IMR-90 (cell line): Measurements from ENCODE around the gene SNAPC1. TPM values are rescaled to one million over a fixed set of nuclear protein-coding genes. Genes with fewer than 3 reads are reported as not detected.

ENCODE experiments used
- ATAC-seq: fragments of 200-7000 bp; cut with Tn5 transposase; 2 replicates; pipeline ENCODE4 v1.9.1; 2020; ENCODE audit warnings: low read depth, mild to moderate bottlenecking, moderate library complexity
- BruUV-seq: library from RNA; stranded (reverse); fragments of 400-500 nt; replicated peaks from 2 replicates; lab custom pipeline; 2021; lab: Mats Ljungman, UMichigan
- CTCF ChIA-PET: fragments of 300-600 bp; formaldehyde crosslinking; extraction: SDS; loops from one replicate; lab custom pipeline; 2021; ENCODE audit warnings: antibody characterized with exemption; lab: Yijun Ruan, JAX
- POLR2A ChIA-PET: fragments of 300-600 bp; sonication (Branson Sonifier 250); formaldehyde crosslinking; loops from one replicate; lab custom pipeline; 2022; ENCODE audit warnings: antibody characterized with exemption; ENCODE audit not compliant: unreplicated experiment; lab: Charles Lee
- DNase-seq: peaks from one replicate; pipeline ENCODE4 v3.0.0; 2013
- H2AFZ ChIP-seq: replicated peaks from 2 replicates; pipeline ENCODE3; 2013; ENCODE audit warnings: low read length, mild to moderate bottlenecking; ENCODE audit not compliant: poor library complexity
- H2AK5ac ChIP-seq: 2 replicates; pipeline ENCODE4 v1.6.1; 2013; ENCODE audit warnings: low read depth, low read length, inconsistent platforms
- H2AK9ac ChIP-seq: replicated peaks from 2 replicates; pipeline ENCODE3; 2013; ENCODE audit warnings: mild to moderate bottlenecking, low read depth, low read length, moderate library complexity; ENCODE audit not compliant: poor library complexity
- H2BK120ac ChIP-seq: 2 replicates; pipeline ENCODE4 v1.6.1; 2013; ENCODE audit warnings: low read depth, low read length, inconsistent platforms
- H2BK15ac ChIP-seq: 3 replicates; pipeline ENCODE4 v1.6.1; 2013; ENCODE audit warnings: low read depth, low read length, inconsistent platforms
- H2BK20ac ChIP-seq: 2 replicates; pipeline ENCODE4 v1.6.1; 2013; ENCODE audit warnings: low read depth, mild to moderate bottlenecking, inconsistent platforms, low read length, moderate library complexity
- H2BK5ac ChIP-seq: 2 replicates; pipeline ENCODE4 v1.6.1; 2013; ENCODE audit warnings: mild to moderate bottlenecking, low read depth, low read length, inconsistent platforms; ENCODE audit not compliant: poor library complexity, severe bottlenecking
- H3K14ac ChIP-seq: replicated peaks from 2 replicates; pipeline ENCODE4 v1.6.1; 2013; ENCODE audit warnings: low read depth, low read length, inconsistent platforms
- H3K18ac ChIP-seq: 2 replicates; pipeline ENCODE4 v1.6.1; 2013; ENCODE audit warnings: low read depth, low read length, control low read depth
- H3K23ac ChIP-seq: 2 replicates; pipeline ENCODE4 v1.6.1; 2013; ENCODE audit warnings: low read depth, low read length, inconsistent platforms
- H3K27ac ChIP-seq: 2 replicates; pipeline ENCODE4 v1.5.1; 2013; ENCODE audit warnings: mild to moderate bottlenecking, control low read depth, low read length; ENCODE audit not compliant: insufficient read depth
- H3K27me3 ChIP-seq: 2 replicates; pipeline ENCODE4 v1.6.1; 2013; ENCODE audit warnings: low read length; ENCODE audit not compliant: control insufficient read depth, insufficient read depth
- H3K36me3 ChIP-seq: 2 replicates; pipeline ENCODE4 v1.6.1; 2013; ENCODE audit warnings: low read length, mixed read lengths; ENCODE audit not compliant: control insufficient read depth, insufficient read depth
- H3K4ac ChIP-seq: 2 replicates; pipeline ENCODE4 v1.6.1; 2013; ENCODE audit warnings: low read depth, low read length, inconsistent platforms
- H3K4me1 ChIP-seq: 2 replicates; pipeline ENCODE4 v1.6.1; 2013; ENCODE audit warnings: low read length, mixed read lengths; ENCODE audit not compliant: control insufficient read depth, insufficient read depth
- H3K4me2 ChIP-seq: 2 replicates; pipeline ENCODE4 v1.6.1; 2013; ENCODE audit warnings: low read depth, mild to moderate bottlenecking, control low read depth, low read length, moderate library complexity
- H3K4me3 ChIP-seq: 2 replicates; pipeline ENCODE4 v1.5.1; 2013; ENCODE audit warnings: low read depth, mild to moderate bottlenecking, control low read depth, low read length, moderate library complexity; ENCODE audit not compliant: insufficient read depth
- H3K56ac ChIP-seq: 2 replicates; pipeline ENCODE4 v1.6.1; 2013; ENCODE audit warnings: low read length, inconsistent platforms; ENCODE audit not compliant: insufficient read depth; ENCODE audit errors: extremely low read depth
- H3K79me1 ChIP-seq, 2 experiments: 2 replicates each; pipeline ENCODE4 v1.6.1; 2013; ENCODE audit warnings: low read length in 2 of 2, inconsistent platforms in 1 of 2, low read depth in 1 of 2
- H3K9ac ChIP-seq: 2 replicates; pipeline ENCODE4 v1.6.1; 2013; ENCODE audit warnings: low read depth, low read length, control low read depth
- H3K9me1 ChIP-seq: 2 replicates; pipeline ENCODE4 v1.6.1; 2013; ENCODE audit warnings: low read length, inconsistent platforms; ENCODE audit not compliant: insufficient read depth
- H3K9me3 ChIP-seq: 2 replicates; pipeline ENCODE4 v1.6.1; 2013; ENCODE audit warnings: low read length; ENCODE audit not compliant: control insufficient read depth, insufficient read depth
- H4K20me1 ChIP-seq: 2 replicates; pipeline ENCODE4 v1.6.1; 2013; ENCODE audit warnings: low read length, inconsistent platforms; ENCODE audit not compliant: insufficient read depth
- H4K5ac ChIP-seq: 2 replicates; pipeline ENCODE4 v1.6.1; 2013; ENCODE audit warnings: mild to moderate bottlenecking, low read depth, low read length, control low read depth
- H4K8ac ChIP-seq, 2 experiments: 2 replicates each; pipeline ENCODE4 v1.6.1; 2013; ENCODE audit warnings: low read depth in 2 of 2, low read length in 2 of 2, control low read depth in 1 of 2, inconsistent platforms in 1 of 2
- H4K91ac ChIP-seq: 2 replicates; pipeline ENCODE4 v1.6.1; 2013; ENCODE audit warnings: low read depth, low read length, inconsistent platforms; ENCODE audit not compliant: insufficient read depth
- CEBPB ChIP-seq: IDR thresholded peaks from 2 replicates; pipeline ENCODE4 v1.6.1; 2012; ENCODE audit warnings: low read depth, low read length, improper control_type of control experiment
- CHD1 ChIP-seq: IDR thresholded peaks from 2 replicates; pipeline ENCODE4 v1.6.1; 2012; ENCODE audit warnings: low read depth, low read length, improper control_type of control experiment
- MAFK ChIP-seq: IDR thresholded peaks from 2 replicates; pipeline ENCODE4 v1.6.1; 2012; ENCODE audit warnings: low read depth, low read length, improper control_type of control experiment
- NFE2L2 ChIP-seq: fragments of 150-350 bp; IDR thresholded peaks from 2 replicates; pipeline ENCODE4 v1.6.1; 2016; ENCODE audit warnings: low read depth, mild to moderate bottlenecking, low read length
- POLR2A ChIP-seq: IDR thresholded peaks from 2 replicates; pipeline ENCODE4 v1.6.1; 2012; ENCODE audit warnings: mild to moderate bottlenecking, low read depth, low read length
- RAD21 ChIP-seq: IDR thresholded peaks from 2 replicates; pipeline ENCODE4 v1.6.1; 2012; ENCODE audit warnings: low read length, improper control_type of control experiment
- RCOR1 ChIP-seq: IDR thresholded peaks from 2 replicates; pipeline ENCODE4 v1.6.1; 2012; ENCODE audit warnings: mild to moderate bottlenecking, low read length, improper control_type of control experiment; ENCODE audit not compliant: insufficient replicate concordance
- RFX5 ChIP-seq: IDR thresholded peaks from 2 replicates; pipeline ENCODE4 v1.8.0; 2012; ENCODE audit warnings: low read depth, mild to moderate bottlenecking, low read length, moderate library complexity
- SMC3 ChIP-seq: fragments of 150-350 bp; IDR thresholded peaks from 2 replicates; pipeline ENCODE4 v1.6.1; 2016; ENCODE audit warnings: low read depth, mild to moderate bottlenecking, antibody characterized with exemption, low read length, moderate library complexity
- WGBS, 2 experiments: methylation state at CpG; one replicate each; pipeline versions ENCODE4 v1.1.5 to v1.1.7; 2013; ENCODE audit warnings: missing lambda C conversion rate in 2 of 2; ENCODE audit not compliant: insufficient read length in 1 of 2; ENCODE audit errors: extremely low coverage in 2 of 2; 5-methylcytosine and 5-hydroxymethylcytosine counted together
- dilution Hi-C: fragments of 300-500 bp; cut with HindIII; formaldehyde crosslinking; loops from one replicate; pipeline ENCODE4 v1.14.3; 2018; ENCODE audit warnings: low sequenced_read_pairs; ENCODE audit not compliant: unreplicated experiment
- in situ Hi-C: fragments of 300-500 bp; cut with MboI; formaldehyde crosslinking; loops from 3 replicates; pipeline ENCODE4 v1.14.3; 2019; ENCODE audit warnings: low sequenced_read_pairs, inconsistent platforms, mixed read lengths
- intact Hi-C: fragments of 100-400 bp; cut with micrococcal nuclease; formaldehyde crosslinking; loops from 2 replicates; pipeline ENCODE4 v1.10.0; 2022
- polyA plus RNA-seq, 3 experiments: library from polyadenylated mRNA; depleted of rRNA; stranded (reverse); fragments of >200 nt; gene quantifications; 2 replicates each; pipeline ENCODE4 v1.2.3, GENCODE V29; 2012; ENCODE audit warnings: low replicate concordance in 1 of 3
- total RNA-seq: library from RNA; depleted of rRNA; stranded (reverse); fragments of >200 nt; gene quantifications from 2 replicates; pipeline ENCODE4 v1.2.3, GENCODE V29; 2012
- TF ChIP-seq, protein P1 (sequence below): conservative IDR thresholded peaks from 2 replicates; pipeline ENCODE4 v1.5.1; 2012; ENCODE audit warnings: mild to moderate bottlenecking, low read depth, low read length, improper control_type of control experiment

Gene SNAPC1
- total and polyA plus RNA-seq, 2 of the 4 experiments (the other 2 are of a cell fraction), result 7.7 to 9.3 TPM

DNA sequence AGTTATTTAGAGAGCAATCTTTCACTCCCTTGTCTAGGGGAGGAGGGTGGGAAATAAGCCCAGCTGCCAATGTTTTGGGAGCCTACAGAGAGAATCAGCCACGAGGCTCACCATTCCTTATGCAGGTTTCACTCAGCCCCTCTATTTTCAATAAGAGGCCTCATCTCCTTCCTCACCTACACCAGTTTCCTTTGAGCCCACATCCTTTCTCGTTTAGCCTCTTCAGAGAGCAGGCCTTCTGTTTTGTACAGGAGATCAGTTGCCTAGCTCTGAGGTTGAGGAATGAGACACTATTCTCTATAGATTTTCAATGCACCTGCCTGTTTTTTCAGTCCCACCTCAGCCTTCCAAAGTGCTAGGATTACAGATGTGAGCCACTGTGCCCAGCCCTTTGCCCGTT lies 17.9 kb downstream of the SNAPC1 start:
- intact Hi-C loops (no loop called here), dilution Hi-C loops (no loop called here), in situ Hi-C loops (no loop called here)
- no peaks in the 10 kb centered on the region for H3K27me3 ChIP-seq
- H3K4me3 ChIP-seq, result no peak overlapping the region
- H2BK20ac ChIP-seq, result no peak overlapping the region
- ChIA-PET POLR2A (no interaction called here), CTCF (no interaction called here)
- TF ChIP-seq POLR2A (no peak), SMC3 (no peak), RAD21 (no peak), MAFK (no peak), CHD1 (no peak), RCOR1 (no peak), RFX5 (no peak), CEBPB (no peak), NFE2L2 (no peak)
- TF ChIP-seq, protein P1, sequence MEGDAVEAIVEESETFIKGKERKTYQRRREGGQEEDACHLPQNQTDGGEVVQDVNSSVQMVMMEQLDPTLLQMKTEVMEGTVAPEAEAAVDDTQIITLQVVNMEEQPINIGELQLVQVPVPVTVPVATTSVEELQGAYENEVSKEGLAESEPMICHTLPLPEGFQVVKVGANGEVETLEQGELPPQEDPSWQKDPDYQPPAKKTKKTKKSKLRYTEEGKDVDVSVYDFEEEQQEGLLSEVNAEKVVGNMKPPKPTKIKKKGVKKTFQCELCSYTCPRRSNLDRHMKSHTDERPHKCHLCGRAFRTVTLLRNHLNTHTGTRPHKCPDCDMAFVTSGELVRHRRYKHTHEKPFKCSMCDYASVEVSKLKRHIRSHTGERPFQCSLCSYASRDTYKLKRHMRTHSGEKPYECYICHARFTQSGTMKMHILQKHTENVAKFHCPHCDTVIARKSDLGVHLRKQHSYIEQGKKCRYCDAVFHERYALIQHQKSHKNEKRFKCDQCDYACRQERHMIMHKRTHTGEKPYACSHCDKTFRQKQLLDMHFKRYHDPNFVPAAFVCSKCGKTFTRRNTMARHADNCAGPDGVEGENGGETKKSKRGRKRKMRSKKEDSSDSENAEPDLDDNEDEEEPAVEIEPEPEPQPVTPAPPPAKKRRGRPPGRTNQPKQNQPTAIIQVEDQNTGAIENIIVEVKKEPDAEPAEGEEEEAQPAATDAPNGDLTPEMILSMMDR, result no peak
- H3K9me3 ChIP-seq, result no peaks in the 10 kb centered on the region
- no peak overlapping the region for H3K18ac ChIP-seq
- H2BK15ac ChIP-seq, result no peak overlapping the region
- H3K9ac ChIP-seq, result no peak overlapping the region
- peaks cover 0 to 2% of the 10 kb centered on the region in 2 experiments; a peak in 2 of 4 replicates for H3K79me1 ChIP-seq
- no peak overlapping the region for H3K27ac ChIP-seq
- no CpG with 5 or more reads among the region's 3 CpGs for WGBS, 2 experiments
- H4K5ac ChIP-seq, result no peak overlapping the region
- no peaks in the 10 kb centered on the region for H3K4me1 ChIP-seq
- H2AK9ac ChIP-seq, result no peak overlapping the region
- H3K14ac ChIP-seq, result no peak overlapping the region
- H4K20me1 ChIP-seq, result no peaks in the 10 kb centered on the region
- no peak overlapping the region for H3K23ac ChIP-seq
- ATAC-seq, result no peak
- no peak overlapping the region for H2AK5ac ChIP-seq
- no peak overlapping the region for H3K4ac ChIP-seq
- BruUV-seq, result no TSS peak
- H3K36me3 ChIP-seq, result peaks cover 28% of the 10 kb centered on the region
- no peak overlapping the region for H2BK5ac ChIP-seq
- no peak overlapping the region for H2AFZ ChIP-seq
- no peak for DNase-seq
- H3K56ac ChIP-seq, result no peak overlapping the region
- H4K91ac ChIP-seq, result no peak overlapping the region
- no peak overlapping the region for H2BK120ac ChIP-seq
- H3K9me1 ChIP-seq, result peaks cover 3% of the 10 kb centered on the region; the same call in 1 of the 2 replicates
- H3K4me2 ChIP-seq, result no peak overlapping the region
- H4K8ac ChIP-seq, result no peak overlapping the region
